Measurements from ENCODE around the gene TMEM240. TPM values are rescaled to one million over a fixed set of nuclear protein-coding genes. Genes with fewer than 3 reads are reported as not detected.

Gene TMEM240
- total RNA-seq, 4 donors from 2014 or later, result 0.57 to 2.6 (median 2.0) TPM; not detected in 1

- 68 to 76% methylated on average over 18 to 19 of the region's 19 CpGs for WGBS, 2 donors
- TF ChIP-seq POLR2A (IDR thresholded peaks at IDR 0.05), result no peak
- no peak overlapping the region for H3K4me3 ChIP-seq (ENCODE audit: low read depth, poor library complexity, severe bottlenecking)
- intact Hi-C loops (cut with DNase I; ENCODE audit: low total_unique reads), result loop anchor here (5.0 kb wide), 1 partner anchor 1829 kb away; no protein-coding TSS in a partner anchor
- DNase-seq (ENCODE audit: low spot score in 2 of 2), result peak; percentile 37 to 93
Measured at GRCh38 chr1:1543706-1544099, 3.3 kb upstream of the TMEM240 start.

- intact Hi-C loops (cut with DNase I; ENCODE audit: low total_unique reads), result loop anchor here (5.0 kb wide), 1 partner anchor 1829 kb away; no protein-coding TSS in a partner anchor
- TF ChIP-seq POLR2A (IDR thresholded peaks at IDR 0.05) (no peak), CTCF (IDR thresholded peaks at IDR 0.05) (no peak)
- WGBS, 2 donors, result 88 to 91% methylated on average over 45 of the region's 45 CpGs
- DNase-seq (ENCODE audit: low spot score in 2 of 2), result no peak
- H3K4me3 ChIP-seq (ENCODE audit: low read depth, poor library complexity, severe bottlenecking), result no peak overlapping the region
Measured at GRCh38 chr1:1542766-1543705, 2.6 kb upstream of the TMEM240 start.

- DNase-seq (ENCODE audit: low spot score in 2 of 2), result no peak
- intact Hi-C loops (cut with DNase I; ENCODE audit: low total_unique reads), result loop anchor here (5.0 kb wide), 1 partner anchor 1830 kb away; no protein-coding TSS in a partner anchor
- no peak for TF ChIP-seq CTCF (IDR thresholded peaks at IDR 0.05)
- no peak for TF ChIP-seq POLR2A (IDR thresholded peaks at IDR 0.05)
- H3K4me3 ChIP-seq (ENCODE audit: low read depth, poor library complexity, severe bottlenecking), result no peak overlapping the region
- WGBS, 2 donors, result 84% methylated on average over 25 to 35 of the region's 37 CpGs
Measured at GRCh38 chr1:1541956-1542765, 1.7 kb upstream of the TMEM240 start.

- WGBS, 2 donors, result 55 to 57% methylated on average over 33 to 52 of the region's 53 CpGs
- DNase-seq (ENCODE audit: low spot score in 2 of 2), result no peak
- TF ChIP-seq CTCF (IDR thresholded peaks at IDR 0.05), result no peak
- intact Hi-C loops (cut with DNase I; ENCODE audit: low total_unique reads), result loop anchor here (5.0 kb wide), 1 partner anchor 1831 kb away; no protein-coding TSS in a partner anchor
- H3K4me3 ChIP-seq (ENCODE audit: low read depth, poor library complexity, severe bottlenecking), result no peak overlapping the region
Measured at GRCh38 chr1:1540818-1541628, 599 bp upstream of the TMEM240 start.

- TF ChIP-seq POLR2A (IDR thresholded peaks at IDR 0.05), result no peak
- TF ChIP-seq CTCF (IDR thresholded peaks at IDR 0.05), result no peak
- intact Hi-C loops (cut with DNase I; ENCODE audit: low total_unique reads), result loop anchor here (5.0 kb wide), 1 partner anchor 1833 kb away; no protein-coding TSS in a partner anchor
- no peak for DNase-seq (ENCODE audit: low spot score in 2 of 2)
- WGBS, 2 donors, result 11 to 17% methylated on average over 23 to 43 of the region's 66 CpGs
- H3K4me3 ChIP-seq (ENCODE audit: low read depth, poor library complexity, severe bottlenecking), result peak overlapping the region; percentile 3
Measured at GRCh38 chr1:1539310-1540089, 924 bp downstream of the TMEM240 start.
